ENCODE results near the gene E2F4.

The E2F4 gene

DNA sequence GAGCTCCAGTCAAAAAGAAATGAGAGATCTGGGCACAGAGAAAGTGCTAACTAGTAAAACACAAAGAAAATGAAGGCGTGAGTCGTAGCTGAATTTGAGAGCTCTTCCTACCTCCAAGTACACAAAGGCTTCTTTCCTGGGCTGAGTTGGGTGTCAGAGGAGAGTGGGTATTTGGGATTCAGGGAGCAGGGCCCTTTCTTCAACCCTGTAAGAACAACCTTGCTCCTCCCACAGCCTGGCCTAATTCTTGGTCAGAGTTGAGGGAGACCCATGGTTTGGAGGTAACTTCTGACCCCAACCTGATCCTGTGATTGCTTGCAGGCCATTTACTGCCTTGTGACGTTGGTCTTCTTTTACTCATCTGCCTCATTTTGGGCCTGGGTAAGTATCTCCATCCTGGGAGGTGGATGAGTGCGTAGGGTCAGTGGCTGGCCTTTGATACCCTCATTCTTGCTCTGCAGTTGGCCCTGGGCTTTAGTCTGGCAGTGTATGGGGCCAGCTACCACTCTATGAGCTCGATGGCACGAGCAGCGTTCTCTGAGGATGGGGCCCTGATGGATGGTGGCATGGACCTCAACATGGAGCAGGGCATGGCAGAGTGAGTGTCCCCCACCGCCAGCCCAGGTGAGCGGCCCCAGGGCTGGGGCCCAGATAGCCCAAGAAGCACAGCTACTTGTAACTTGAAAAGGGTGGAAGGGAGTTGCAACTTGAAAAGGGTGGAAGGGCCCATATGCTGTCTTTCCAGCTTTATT lies 36.3 kb downstream of the E2F4 start:
- in situ Hi-C loops (cut with MboI; ENCODE audit: low pct_unique_long_range_greater_than_20kb, low sequenced_read_pairs, unreplicated experiment) = no loop called here
- DNase-seq (ENCODE audit: low spot score) = no peak
- TF ChIP-seq, protein P1, sequence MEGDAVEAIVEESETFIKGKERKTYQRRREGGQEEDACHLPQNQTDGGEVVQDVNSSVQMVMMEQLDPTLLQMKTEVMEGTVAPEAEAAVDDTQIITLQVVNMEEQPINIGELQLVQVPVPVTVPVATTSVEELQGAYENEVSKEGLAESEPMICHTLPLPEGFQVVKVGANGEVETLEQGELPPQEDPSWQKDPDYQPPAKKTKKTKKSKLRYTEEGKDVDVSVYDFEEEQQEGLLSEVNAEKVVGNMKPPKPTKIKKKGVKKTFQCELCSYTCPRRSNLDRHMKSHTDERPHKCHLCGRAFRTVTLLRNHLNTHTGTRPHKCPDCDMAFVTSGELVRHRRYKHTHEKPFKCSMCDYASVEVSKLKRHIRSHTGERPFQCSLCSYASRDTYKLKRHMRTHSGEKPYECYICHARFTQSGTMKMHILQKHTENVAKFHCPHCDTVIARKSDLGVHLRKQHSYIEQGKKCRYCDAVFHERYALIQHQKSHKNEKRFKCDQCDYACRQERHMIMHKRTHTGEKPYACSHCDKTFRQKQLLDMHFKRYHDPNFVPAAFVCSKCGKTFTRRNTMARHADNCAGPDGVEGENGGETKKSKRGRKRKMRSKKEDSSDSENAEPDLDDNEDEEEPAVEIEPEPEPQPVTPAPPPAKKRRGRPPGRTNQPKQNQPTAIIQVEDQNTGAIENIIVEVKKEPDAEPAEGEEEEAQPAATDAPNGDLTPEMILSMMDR (IDR thresholded peaks at IDR 0.05; ENCODE audit: extremely low read depth, insufficient read depth, missing control alignments) = no peak

DNA sequence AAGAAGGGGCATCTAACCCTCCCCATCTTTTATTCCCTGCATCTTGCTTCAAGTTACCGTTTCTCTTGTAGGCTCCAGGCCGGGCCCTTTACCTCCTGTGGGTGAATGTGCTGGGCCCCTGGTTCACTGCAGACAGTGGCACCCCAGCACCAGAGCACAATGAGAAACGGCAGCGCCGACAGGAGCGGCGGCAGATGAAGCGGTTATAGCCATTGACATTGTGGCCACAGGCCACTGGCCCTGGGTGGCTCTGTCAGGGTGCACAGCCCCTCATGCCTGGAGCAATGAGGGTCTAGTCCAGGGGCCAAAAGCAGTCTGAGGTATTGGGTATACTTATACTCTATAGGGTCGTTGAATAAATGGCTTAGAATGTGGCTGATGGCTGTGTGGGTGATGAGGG lies 37.0 kb downstream of the E2F4 start:
- in situ Hi-C loops (cut with MboI; ENCODE audit: low pct_unique_long_range_greater_than_20kb, low sequenced_read_pairs, unreplicated experiment) = no loop called here
- TF ChIP-seq, protein P1 (IDR thresholded peaks at IDR 0.05; ENCODE audit: extremely low read depth, insufficient read depth, missing control alignments) = no peak
- DNase-seq (ENCODE audit: low spot score) = no peak

DNA sequence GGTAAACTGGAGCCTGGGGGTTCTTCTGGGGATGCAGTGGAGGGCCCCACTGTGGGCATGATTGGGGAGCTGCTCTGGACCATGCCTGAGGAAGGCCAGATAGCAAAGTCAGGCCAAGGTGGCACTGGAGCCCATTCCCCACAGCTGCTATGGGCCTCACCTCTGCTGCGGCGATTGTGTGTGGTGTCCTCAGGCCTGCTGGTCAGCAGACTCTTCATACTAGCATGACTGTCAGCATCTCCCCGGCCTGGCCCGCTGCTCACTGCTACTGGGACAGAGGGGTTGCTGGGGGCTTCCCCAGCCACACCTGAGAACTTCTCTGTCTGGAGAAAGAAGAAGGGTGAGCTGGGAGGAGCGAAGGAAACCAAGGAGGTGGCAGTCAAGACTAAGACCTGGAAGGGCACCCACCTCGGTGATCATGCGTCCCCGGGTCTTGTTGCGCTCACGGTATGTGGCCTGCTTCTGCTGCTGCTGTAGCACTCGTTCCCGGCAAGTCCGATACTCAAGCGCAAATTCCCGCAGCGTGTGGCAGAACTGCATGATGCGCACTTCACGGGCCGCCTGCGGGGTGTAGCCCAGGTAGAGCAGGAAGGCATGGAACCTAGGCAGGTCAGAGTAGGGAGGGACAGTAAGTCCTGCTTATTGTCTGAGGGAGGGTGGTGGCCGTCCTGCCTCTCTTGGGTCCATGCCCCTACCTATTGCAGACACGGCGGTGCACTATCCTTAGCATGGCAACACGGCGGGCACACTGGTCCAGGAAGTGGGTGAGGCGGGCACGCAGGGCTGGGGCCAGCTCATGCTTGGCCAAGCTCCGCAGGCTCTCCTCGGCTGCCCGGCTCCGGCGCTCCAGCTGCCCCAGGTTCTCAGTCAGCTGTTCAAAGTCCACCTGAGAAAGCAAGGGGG lies 38.2 kb downstream of the E2F4 start:
- TF ChIP-seq, protein P1 (IDR thresholded peaks at IDR 0.05; ENCODE audit: extremely low read depth, insufficient read depth, missing control alignments) = no peak
- in situ Hi-C loops (cut with MboI; ENCODE audit: low pct_unique_long_range_greater_than_20kb, low sequenced_read_pairs, unreplicated experiment) = no loop called here
- no peak for DNase-seq (ENCODE audit: low spot score)

DNA sequence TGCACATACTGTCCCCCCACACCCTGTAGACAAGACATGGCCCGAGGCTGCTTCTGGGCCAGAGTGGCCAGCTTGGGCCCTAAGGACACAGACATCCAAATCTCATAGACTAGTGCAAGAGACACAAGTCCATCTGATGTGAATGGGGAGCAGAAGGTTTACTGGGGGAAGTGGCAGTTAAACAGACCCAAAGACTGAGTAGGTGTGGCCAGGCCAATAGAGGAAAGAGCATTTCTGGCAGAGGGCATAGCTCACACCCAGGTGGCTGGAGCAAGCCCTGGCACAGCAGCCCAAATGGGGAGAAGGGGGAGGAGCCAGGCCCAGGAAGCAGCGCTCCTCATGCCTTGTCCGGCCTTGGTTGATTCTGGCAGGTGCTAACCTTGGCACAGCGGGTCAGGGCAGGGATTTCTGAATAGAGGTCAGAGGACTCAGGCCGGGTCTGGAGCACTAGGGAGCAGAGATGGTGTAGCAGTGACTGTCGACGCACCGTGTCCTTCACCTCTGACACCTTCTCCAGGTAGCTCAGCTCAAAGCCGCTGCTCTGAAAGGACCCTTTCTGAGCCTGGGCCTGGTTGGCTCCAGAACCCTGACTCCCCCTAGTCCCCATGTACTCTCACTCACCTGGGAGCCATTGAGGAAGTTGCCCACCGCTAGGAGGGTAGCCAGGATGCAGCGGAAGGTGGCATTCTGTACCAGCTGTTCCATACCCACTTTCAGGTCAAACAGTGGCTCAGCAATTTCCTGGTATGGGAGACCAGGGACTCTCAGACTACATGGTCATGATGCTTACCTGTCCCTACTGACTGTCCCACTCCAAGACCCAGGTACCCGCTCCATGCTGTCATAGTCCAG lies 39.1 kb downstream of the E2F4 start:
- TF ChIP-seq, protein P1 (IDR thresholded peaks at IDR 0.05; ENCODE audit: extremely low read depth, insufficient read depth, missing control alignments) = no peak
- no peak for DNase-seq (ENCODE audit: low spot score)
- in situ Hi-C loops (cut with MboI; ENCODE audit: low pct_unique_long_range_greater_than_20kb, low sequenced_read_pairs, unreplicated experiment) = no loop called here

DNA sequence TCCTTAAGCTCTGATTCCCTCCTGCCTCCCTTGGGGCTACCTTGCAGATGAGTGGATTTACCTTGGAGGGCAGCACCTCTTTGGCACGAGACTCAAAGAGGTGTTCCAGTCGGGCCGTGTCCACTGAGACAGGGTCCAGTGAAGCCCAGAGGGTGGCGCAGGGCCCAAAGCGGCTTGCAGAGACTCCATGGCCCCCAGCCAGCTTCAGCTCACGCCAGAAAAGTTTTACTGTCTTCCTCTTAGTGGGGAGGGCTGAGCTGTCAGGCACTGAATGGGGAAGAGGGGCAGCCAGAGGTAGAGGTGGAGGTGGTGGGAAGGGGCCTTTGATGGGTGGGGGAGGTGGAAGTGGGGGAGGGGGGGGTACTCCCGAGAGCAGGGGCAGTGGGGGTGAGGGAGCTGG lies 41.6 kb downstream of the E2F4 start:
- no peak for DNase-seq (ENCODE audit: low spot score)
- in situ Hi-C loops (cut with MboI; ENCODE audit: low pct_unique_long_range_greater_than_20kb, low sequenced_read_pairs, unreplicated experiment) = no loop called here
- TF ChIP-seq, protein P1 (IDR thresholded peaks at IDR 0.05; ENCODE audit: extremely low read depth, insufficient read depth, missing control alignments) = no peak

DNA sequence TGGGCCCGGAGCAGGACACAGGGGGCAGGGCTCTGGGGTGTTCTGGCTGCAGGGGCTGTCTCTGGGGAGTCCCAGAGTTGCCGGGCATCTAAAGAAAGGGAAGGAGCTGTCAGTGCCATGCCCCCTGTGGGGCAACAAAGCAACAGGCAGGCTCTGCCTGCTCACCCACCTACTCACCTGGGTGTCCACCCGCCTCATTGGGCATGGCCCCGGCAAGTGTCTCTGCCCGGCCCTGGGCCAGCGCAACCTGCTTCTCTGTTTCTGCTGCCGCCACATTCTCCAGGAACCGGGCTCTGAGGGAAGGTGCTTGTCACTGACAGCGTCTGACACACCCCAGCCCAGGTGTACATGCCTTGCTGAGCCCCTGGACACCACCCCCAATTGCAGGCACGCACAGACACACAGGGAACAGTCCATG lies 42.2 kb downstream of the E2F4 start:
- in situ Hi-C loops (cut with MboI; ENCODE audit: low pct_unique_long_range_greater_than_20kb, low sequenced_read_pairs, unreplicated experiment) = no loop called here
- DNase-seq (ENCODE audit: low spot score) = no peak
- TF ChIP-seq, protein P1 (IDR thresholded peaks at IDR 0.05; ENCODE audit: extremely low read depth, insufficient read depth, missing control alignments) = no peak

All from GM13977 (cell line).